Measurements from ENCODE around the gene TMEM62.

TMEM62 gene

DNA sequence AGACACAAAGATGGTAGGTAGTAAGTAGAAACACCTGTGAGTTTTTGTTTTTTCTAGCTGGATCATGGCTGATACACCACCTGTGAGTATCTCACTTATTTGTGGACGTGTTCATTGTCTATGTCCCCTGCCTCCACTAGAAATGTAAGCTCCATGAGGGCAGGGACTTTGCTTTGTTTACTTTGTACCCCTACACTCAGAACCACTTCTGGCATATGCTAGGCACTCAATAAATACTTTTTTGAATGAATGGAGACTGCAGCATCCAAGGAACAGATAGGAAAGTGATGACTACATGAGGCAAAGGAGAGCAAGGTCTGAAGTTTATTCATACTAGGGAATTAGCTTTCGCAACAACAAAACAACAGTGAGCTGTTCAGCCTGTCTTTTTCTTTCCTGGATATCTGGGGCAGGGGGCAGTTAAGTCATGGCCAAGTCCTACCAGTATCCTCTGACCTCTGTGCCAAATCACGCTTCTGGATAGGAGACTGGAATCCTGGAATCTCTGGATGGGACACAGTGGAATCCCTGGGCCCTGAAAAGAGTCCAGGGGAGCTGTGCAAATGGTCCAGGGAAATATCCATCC, 99.0 kb downstream of the TMEM62 start:
- peaks cover 41% of the 10 kb centered on the region for H3K27me3 Mint-ChIP-seq
- H3K4me1 Mint-ChIP-seq: no peaks in the 10 kb centered on the region
- no peak overlapping the region for H3K4me3 Mint-ChIP-seq
- CTCF ChIA-PET: interaction anchor here (1.6 to 5.7 kb wide), 3 partner anchors 9 to 53 kb away, joined by 3 to 28 read pairs (median 11); partner anchors contain the start of gene TGM5
- H3K9me3 Mint-ChIP-seq: no peaks in the 10 kb centered on the region
- no peaks in the 10 kb centered on the region for H3K36me3 Mint-ChIP-seq
- no peak overlapping the region for H3K27ac Mint-ChIP-seq
- no peak for DNase-seq
